HepG2 (cell line): Measurements from ENCODE around the gene PAK6. TPM values are rescaled to one million over a fixed set of nuclear protein-coding genes. Genes with fewer than 3 reads are reported as not detected.
A peak's percentile ranks its signal among the peaks of the same experiment; 100 is the strongest.

Experiments
- CREM ChIP-seq, 2 experiments: sonication (generic) in 1 of 2; formaldehyde crosslinking in 1 of 2; IDR thresholded peaks; 2 replicates each; pipeline versions ENCODE4 v1.4.0 to v1.6.1; 2016 to 2020; ENCODE audit warnings: antibody characterized with exemption in 1 of 2, mild to moderate bottlenecking in 1 of 2, missing genetic modification reagents in 1 of 2
- HBP1 ChIP-seq: IDR thresholded peaks from 2 replicates; pipeline ENCODE4 v1.6.1; 2016; ENCODE audit warnings: low read depth, control low read depth
- HNF1A ChIP-seq, 2 experiments: sonication (generic) in 1 of 2; formaldehyde crosslinking in 1 of 2; IDR thresholded peaks; 2 replicates each; pipeline versions ENCODE4 v1.4.0 to v1.6.1; 2016 to 2020; ENCODE audit warnings: borderline replicate concordance in 1 of 2, low read depth in 1 of 2, mild to moderate bottlenecking in 1 of 2, missing genetic modification reagents in 1 of 2
- MED13 ChIP-seq: sonication (generic); formaldehyde crosslinking; IDR thresholded peaks from 2 replicates; pipeline ENCODE4 v1.5.0; 2020; ENCODE audit warnings: missing genetic modification reagents
- PLSCR1 ChIP-seq: sonication (generic); formaldehyde crosslinking; IDR thresholded peaks from 2 replicates; pipeline ENCODE4 v1.5.0; 2020; ENCODE audit warnings: missing genetic modification reagents, mild to moderate bottlenecking, borderline replicate concordance
- SALL1 ChIP-seq: sonication (generic); formaldehyde crosslinking; IDR thresholded peaks from 2 replicates; pipeline ENCODE4 v1.8.0; 2022; ENCODE audit warnings: mild to moderate bottlenecking, missing genetic modification reagents
- SNAI1 ChIP-seq: sonication (generic); formaldehyde crosslinking; IDR thresholded peaks from 2 replicates; pipeline ENCODE4 v1.5.0; 2020; ENCODE audit warnings: mild to moderate bottlenecking, missing genetic modification reagents, borderline replicate concordance
- SOX6 ChIP-seq, 2 experiments: fragments of 450-650 bp in 1 of 2; sonication (generic) in 1 of 2; formaldehyde crosslinking in 1 of 2; IDR thresholded peaks; 2 replicates each; pipeline versions ENCODE4 v1.4.0 to v1.6.1; 2017 to 2020; ENCODE audit warnings: antibody characterized with exemption in 1 of 2, mild to moderate bottlenecking in 1 of 2, missing genetic modification reagents in 1 of 2
- ZNF280B ChIP-seq: sonication (generic); formaldehyde crosslinking; IDR thresholded peaks from 2 replicates; pipeline ENCODE4 v1.5.0; 2020; ENCODE audit warnings: missing genetic modification reagents, mild to moderate bottlenecking, borderline replicate concordance
- ZNF362 ChIP-seq: sonication (generic); formaldehyde crosslinking; IDR thresholded peaks from 2 replicates; pipeline ENCODE4 v1.4.0; 2020; ENCODE audit warnings: missing genetic modification reagents, mild to moderate bottlenecking, borderline replicate concordance
- ZNF367 ChIP-seq: sonication (generic); formaldehyde crosslinking; IDR thresholded peaks from 2 replicates; pipeline ENCODE4 v1.4.0; 2020; ENCODE audit warnings: missing genetic modification reagents, borderline replicate concordance
- ZNF460 ChIP-seq: sonication (generic); formaldehyde crosslinking; IDR thresholded peaks from 2 replicates; pipeline ENCODE4 v1.5.1; 2020; ENCODE audit warnings: missing genetic modification reagents, mild to moderate bottlenecking, borderline replicate concordance
- ZNF709 ChIP-seq: sonication (generic); formaldehyde crosslinking; IDR thresholded peaks from 2 replicates; pipeline ENCODE4 v1.5.0; 2020; ENCODE audit warnings: mild to moderate bottlenecking, missing genetic modification reagents
- polyA plus RNA-seq, 8 experiments: library from polyadenylated mRNA; depleted of rRNA in 3 of 8; stranded (reverse) in 7 of 8; unstranded in 1 of 8; fragments of >200 nt; fragmentation: Illumina TruSeq in 4 of 8; extraction: Trizol in 4 of 8; gene quantifications; 2 replicates each; pipeline versions ENCODE4 v1.2.1 to v1.2.3, GENCODE V29; 2011 to 2016; ENCODE audit warnings: low read depth in 4 of 8, missing spikeins in 1 of 8, mixed read lengths in 1 of 8; ENCODE audit not compliant: insufficient read depth in 1 of 8
- total RNA-seq, 5 experiments: library from RNA; depleted of rRNA; stranded (reverse); fragments of >200 nt; fragmentation: Illumina TruSeq; extraction: Trizol; gene quantifications; 2 replicates each; pipeline ENCODE4 v1.2.3, GENCODE V29; 2016; ENCODE audit warnings: low read depth in 1 of 5

PAK6 gene
- total and polyA plus RNA-seq, 2 of the 13 experiments (the other 11 are each of a cell fraction or from before 2014, with no cell fraction given): 0.07 TPM; not detected in 1

- peak; percentile 70; the same call in 1 of the 2 replicates for TF ChIP-seq ZNF362 (CRISPR knock-in tag)
- TF ChIP-seq ZNF709 (CRISPR knock-in tag): no peak
- no peak for TF ChIP-seq MED13 (CRISPR knock-in tag)
- TF ChIP-seq SOX6 (IDR thresholded peaks at IDR 0.05): no peak
- 0 out of 2 replicates have a peak, but pooled peaks have one; percentile 20 for TF ChIP-seq SOX6 (CRISPR knock-in tag; IDR thresholded peaks at IDR 0.05)
- TF ChIP-seq PLSCR1 (CRISPR knock-in tag): no peak
- TF ChIP-seq ZNF367 (CRISPR knock-in tag): no peak
- TF ChIP-seq SALL1 (CRISPR knock-in tag): peak; percentile 61; the same call in 1 of the 2 replicates
- TF ChIP-seq HBP1 (CRISPR knock-in tag): no peak
- peak; percentile 54; the same call in 1 of the 2 replicates for TF ChIP-seq ZNF280B
- TF ChIP-seq CREM (IDR thresholded peaks at IDR 0.05): no peak
- TF ChIP-seq CREM (CRISPR knock-in tag; IDR thresholded peaks at IDR 0.05): no peak
- no peak for TF ChIP-seq SNAI1 (CRISPR knock-in tag)
- no peak for TF ChIP-seq HNF1A (IDR thresholded peaks at IDR 0.05; ENCODE audit: low read depth)
- TF ChIP-seq HNF1A (CRISPR knock-in tag; IDR thresholded peaks at IDR 0.05; ENCODE audit: borderline replicate concordance): no peak
- no peak for TF ChIP-seq ZNF460
Observed at GRCh38 chr15:40274350-40275274, 35.7 kb downstream of the PAK6 start (continued).
